Measurements from ENCODE around the gene ZNF317.

ZNF317 gene

DNA sequence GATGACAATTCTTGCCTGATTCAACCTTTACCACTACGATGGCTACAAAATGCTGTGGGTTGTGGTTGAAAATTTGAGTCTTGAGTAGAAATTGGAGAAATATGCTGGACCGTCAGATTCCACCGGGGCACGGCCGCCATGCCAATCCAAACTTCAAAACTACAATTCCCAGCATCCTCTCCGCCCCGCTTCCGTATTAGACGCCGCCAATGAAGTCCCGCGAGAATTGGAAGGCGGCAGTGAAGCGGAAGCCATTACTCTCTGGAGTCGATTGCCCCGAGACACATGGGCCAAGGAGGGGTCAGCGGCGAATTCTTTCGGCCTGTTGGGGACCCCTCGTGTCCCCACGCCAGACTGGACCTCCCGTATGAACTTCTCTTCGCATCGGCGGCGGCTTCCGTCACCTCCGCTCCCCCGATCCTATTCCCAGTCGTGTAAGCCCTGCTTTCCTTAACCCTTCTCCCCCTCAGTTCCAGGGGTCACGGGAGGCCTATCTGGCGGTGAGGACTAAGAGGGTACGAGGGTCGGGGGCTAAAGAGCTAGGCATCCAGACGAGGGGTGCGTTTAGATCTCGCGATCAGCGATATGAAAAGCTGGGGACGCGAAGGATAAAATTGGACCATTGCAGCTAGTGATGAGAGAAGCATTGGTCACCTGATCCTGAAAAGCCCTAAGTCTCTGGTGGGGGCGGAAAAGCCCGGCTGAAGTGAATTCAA is at the start of gene ZNF317:
ZNF317 (plus strand) TSS at position 239 of the 716 bp plus-strand sequence. CDS start 15,620 bp downstream, outside the sequence.
- DNase-seq = peak; percentile 92

DNA sequence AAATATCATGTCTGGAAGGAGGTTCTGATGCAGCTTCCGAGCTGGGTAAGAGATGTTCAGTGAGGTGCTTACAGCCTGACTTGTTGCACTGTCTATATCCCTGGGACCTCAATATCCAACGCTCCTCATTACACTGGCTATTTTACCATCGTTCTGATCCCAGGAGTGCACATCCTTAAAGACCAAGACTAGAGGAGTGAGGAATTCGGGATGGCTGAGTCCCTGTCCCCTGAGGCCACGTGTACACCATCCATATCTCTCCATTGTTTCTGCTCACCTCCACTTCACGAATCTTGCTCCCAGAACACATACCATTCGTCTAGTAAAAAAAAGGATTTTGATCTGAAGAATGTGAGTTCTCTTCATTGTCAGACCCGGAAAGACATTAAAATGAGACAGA is 32.8 kb upstream of the ZNF317 start, which contains the start of gene OR7G2:
OR7G2 (minus strand) TSS at position 101 of the 400 bp plus-strand sequence. CDS start 4,232 bp downstream, outside the sequence.
- DNase-seq = no peak

DNA sequence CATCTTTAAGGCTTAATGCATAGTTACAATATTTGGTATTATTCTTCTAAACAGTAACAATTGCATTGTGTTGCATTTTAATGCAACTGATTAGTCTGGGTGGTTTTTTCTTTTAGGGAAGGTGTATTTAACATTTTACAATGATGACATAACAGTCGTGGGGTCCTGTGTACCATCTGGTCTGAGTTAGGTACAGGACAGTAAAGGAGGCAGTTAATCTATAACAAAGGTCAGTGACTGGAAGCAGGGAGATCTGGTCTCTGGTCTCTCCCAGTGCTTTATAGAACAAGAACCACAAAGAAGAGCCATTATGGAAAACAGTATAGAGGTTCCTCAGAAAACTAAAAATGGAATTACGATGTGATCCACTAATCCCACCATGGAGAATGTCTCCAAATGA is 30.2 kb upstream of the ZNF317 start:
- DNase-seq = no peak

GRCh38 chr19:9115307-9115813 is 24.8 kb upstream of the ZNF317 start, which contains the start of gene OR7G1:
Gene OR7G1 (minus strand): TSS chr19:9115763. CDS start chr19:9115763, 0 bp downstream.
- no peak for DNase-seq

- DNase-seq = no peak
Observed at GRCh38 chr19:9116547-9116946, 23.6 kb upstream of the ZNF317 start.

GRCh38 chr19:9126900-9127405 is 13.2 kb upstream of the ZNF317 start, which contains the start of gene OR7G3:
Gene OR7G3 (minus strand): TSS chr19:9126950. CDS start chr19:9126950, 0 bp downstream.
- no peak for DNase-seq

- DNase-seq = no peak
Observed at GRCh38 chr19:9128171-9128570, 12.0 kb upstream of the ZNF317 start.

DNA sequence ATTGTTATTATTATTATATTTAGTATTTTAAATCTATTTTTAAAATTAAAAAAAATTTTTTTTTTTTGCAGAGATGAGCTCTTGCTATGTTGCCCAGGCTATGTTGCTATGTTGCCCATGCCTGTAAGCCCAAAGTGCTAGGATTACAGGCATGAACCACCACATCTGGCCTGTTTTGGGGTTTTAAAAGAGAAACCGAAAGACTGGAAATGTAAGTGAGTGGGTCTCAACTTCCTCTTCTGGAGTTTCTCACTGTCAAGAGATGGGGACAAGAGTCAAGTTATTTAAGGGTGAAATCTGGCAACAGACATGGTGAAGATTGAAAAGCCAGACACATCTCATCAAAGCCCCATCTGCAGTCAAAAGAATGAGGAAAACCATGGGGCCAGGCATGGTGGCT is 9.2 kb upstream of the ZNF317 start:
- DNase-seq = no peak

- no peak for DNase-seq
Observed at GRCh38 chr19:9132422-9132821, 7.8 kb upstream of the ZNF317 start.

DNA sequence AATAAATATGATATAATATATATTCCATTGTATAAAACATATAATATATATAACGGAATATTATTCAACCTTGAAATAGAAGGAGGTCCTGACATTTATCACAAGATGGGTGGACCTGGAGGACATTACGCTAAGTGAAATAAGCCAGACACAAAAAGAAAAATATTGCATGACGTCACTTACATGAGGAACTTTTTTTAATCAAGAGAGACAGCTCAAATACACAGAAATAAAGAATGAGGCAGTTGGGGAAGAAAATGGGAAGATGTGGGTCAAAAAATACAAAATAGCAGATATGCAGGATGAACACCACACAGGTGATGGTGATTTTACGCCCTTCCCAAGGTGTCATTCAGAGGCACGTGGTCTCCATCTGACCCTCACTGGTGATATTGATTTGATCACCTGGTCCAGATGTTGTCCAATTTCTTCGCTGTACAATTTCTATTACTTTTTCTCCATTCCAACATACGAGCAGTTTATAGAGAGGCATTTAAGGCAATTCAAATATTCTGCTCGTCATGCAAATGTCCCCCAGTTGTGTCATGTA is 513 bp upstream of the ZNF317 start:
- DNase-seq = no peak

DNA sequence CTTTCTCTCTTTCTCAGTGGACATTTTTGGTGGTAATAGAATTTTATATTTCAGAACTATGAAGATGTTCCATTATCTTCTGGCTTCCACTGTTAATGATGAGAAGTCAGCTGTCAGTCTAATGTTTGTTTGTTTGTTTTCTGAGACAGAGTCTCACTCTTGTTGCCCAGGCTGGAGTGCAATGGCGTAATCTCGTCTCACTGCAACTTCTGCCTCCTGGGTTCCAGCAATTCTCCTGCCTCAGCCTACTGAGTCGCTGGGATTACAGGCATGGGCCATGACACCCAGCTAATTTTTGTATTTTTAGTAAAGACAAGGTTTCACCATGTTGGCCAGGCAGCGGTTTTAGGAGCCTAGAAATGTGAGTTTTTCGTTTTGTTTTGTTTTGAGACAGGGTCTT is 4.7 kb downstream of the ZNF317 start:
- DNase-seq = no peak

- no peak for DNase-seq
Observed at GRCh38 chr19:9146882-9147281, 6.7 kb downstream of the ZNF317 start.

DNA sequence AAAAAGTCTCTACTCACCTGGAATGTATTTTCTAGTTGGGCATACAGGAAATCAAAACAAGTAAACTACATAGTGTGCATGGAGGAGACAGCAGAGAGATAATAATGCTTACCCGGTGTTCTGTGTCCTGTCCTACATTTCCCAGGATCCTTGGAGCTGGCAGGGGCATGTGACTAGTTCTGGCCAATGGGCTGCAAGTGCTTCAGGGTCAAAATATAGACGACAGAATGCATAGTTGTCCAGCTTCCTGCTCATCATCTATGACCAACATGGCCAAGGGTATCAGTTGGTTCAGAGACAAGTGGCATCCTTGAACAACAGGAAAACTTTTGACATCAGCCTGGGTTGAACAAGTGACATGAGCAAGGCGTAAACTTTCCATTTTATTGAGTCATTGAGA is 8.5 kb downstream of the ZNF317 start:
- DNase-seq = no peak

- DNase-seq = no peak
Observed at GRCh38 chr19:9149997-9150396, 9.8 kb downstream of the ZNF317 start.

DNA sequence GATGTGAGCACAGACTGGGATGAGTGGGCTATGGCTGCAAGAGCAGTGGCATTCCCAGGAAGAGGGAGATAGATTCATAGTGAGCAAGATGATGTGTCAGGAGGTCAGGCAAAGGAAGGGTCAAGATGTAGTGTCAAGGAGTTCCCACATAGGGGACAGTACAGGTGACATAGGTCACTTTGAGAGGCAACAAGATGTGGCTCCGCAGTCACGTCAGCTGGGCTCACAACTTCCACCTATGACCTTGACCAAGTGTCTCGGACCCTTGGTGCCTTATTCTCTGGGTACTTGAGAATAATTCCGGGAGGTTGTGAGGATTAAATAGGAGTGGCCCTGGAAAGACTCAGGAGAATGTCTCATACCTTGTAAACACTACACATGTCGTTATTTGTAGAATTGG is 10.5 kb downstream of the ZNF317 start:
- no peak for DNase-seq

- no peak for DNase-seq
Observed at GRCh38 chr19:9151367-9151766, 11.2 kb downstream of the ZNF317 start.

- no peak for DNase-seq
Observed at GRCh38 chr19:9155591-9155990, 15.4 kb downstream of the ZNF317 start.

GRCh38 chr19:9156304-9156703 is 16.1 kb downstream of the ZNF317 start:
- DNase-seq = no peak

DNA sequence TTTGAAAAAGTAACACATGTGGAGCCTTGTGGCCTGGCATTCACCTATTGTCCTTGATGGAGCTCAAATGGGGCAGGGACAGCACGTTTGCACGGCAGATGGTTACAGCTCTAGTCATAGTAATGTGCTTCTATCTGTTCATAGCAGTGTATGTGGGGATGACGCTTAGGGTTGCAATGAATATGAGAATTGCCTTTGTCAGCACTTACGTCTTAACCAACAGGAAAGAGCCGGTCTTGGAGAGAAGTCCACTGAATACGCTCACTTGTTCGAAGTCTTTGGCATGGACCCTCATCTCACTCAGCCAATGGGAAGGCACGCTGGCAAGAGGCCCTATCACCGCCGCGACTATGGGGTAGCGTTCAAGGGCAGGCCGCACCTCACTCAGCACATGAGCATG is 19.7 kb downstream of the ZNF317 start:
- DNase-seq = no peak

DNA sequence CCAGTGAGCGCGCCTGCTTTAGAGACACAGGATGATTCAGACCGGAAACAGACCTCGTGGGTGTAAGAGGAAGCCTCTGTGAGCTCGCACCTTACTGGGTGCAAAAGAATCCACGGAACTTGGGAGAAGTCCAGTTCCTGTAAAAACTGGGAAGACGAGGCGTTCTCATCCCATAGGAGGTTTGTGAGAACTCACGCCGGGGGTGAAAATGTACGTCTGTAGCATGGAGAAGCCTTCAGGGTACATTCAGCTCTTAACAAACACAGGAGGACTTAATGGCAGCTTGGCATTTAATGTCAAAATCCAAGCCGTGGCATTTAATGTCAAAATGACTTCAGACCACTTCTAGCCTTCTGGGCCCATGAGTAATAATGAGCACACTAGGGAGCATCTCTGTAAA is 21.2 kb downstream of the ZNF317 start:
- DNase-seq = no peak

DNA sequence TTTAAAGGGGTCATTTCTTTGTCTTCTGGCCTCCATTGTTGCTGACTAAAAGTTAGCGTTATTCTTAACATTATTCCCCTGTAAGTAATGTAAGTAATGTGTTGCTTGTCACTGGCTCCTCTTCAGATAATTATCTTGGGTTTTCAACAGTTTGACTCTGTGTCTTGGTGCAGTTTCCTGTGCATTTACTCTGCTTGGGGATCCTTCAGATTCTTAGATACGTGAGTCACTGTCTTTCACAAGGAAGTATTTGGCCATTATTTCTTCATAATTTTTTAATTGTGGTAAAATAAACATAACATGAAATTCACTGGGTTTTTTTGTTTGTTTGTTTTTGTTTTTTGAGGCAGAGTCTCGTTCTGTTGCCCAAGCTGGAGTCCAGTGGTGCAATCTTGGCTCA is 25.1 kb downstream of the ZNF317 start:
- no peak for DNase-seq

GRCh38 chr19:9166846-9167245 is 26.6 kb downstream of the ZNF317 start:
- no peak for DNase-seq

- DNase-seq = no peak
Observed at GRCh38 chr19:9171393-9171991, 31.3 kb downstream of the ZNF317 start.

GRCh38 chr19:9175326-9175725 is 35.1 kb downstream of the ZNF317 start:
- DNase-seq = no peak
